Putamen (tissue), 1 donor: Measurements from ENCODE around the gene CDH19.
A peak's percentile ranks its signal among the peaks of the same experiment; 100 is the strongest.

Experiments used
- DNase-seq: peaks from one replicate; pipeline ENCODE4 v3.0.0-alpha.2; 2016; ENCODE audit warnings: low spot score

Gene CDH19, protein sequence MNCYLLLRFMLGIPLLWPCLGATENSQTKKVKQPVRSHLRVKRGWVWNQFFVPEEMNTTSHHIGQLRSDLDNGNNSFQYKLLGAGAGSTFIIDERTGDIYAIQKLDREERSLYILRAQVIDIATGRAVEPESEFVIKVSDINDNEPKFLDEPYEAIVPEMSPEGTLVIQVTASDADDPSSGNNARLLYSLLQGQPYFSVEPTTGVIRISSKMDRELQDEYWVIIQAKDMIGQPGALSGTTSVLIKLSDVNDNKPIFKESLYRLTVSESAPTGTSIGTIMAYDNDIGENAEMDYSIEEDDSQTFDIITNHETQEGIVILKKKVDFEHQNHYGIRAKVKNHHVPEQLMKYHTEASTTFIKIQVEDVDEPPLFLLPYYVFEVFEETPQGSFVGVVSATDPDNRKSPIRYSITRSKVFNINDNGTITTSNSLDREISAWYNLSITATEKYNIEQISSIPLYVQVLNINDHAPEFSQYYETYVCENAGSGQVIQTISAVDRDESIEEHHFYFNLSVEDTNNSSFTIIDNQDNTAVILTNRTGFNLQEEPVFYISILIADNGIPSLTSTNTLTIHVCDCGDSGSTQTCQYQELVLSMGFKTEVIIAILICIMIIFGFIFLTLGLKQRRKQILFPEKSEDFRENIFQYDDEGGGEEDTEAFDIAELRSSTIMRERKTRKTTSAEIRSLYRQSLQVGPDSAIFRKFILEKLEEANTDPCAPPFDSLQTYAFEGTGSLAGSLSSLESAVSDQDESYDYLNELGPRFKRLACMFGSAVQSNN

DNA sequence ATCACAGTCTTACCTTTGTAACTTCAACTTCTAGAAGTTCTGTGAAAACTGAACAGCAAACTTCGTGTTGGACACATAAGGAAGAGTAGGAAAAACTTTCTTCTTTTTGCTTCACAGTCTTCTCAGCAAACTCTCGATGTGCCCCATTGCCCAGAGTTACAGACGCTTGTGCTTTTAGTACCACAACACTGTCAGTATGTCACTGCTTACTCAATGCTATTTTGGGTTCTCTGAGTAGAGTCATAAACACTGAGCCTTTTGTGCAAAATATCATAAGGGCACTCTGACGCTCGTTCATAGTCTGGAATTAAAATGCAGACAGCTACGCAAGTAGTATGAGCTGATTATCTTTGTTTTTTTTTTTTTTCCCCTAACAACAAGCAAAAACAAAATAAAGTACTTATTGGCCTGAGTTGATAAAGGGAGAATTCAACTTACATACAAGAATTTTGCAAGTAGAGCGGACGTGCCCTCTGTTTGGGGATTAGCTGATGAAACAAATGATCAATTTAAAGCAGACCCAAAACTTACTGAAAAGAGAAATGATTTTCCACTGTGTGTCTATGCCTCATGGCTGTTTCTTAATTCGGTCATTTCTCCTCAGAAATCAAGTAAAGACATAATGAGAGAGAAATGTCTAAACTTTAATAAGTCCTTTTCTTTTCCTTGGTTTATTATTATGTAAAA lies at the start of gene CDH19:
CDH19 (minus strand) TSS at position 150 of the 687 bp plus-strand sequence. CDS start 31,886 bp downstream, outside the sequence.
- peak; percentile 87 for DNase-seq

GRCh38 chr18:66647671-66648070 lies 43.8 kb upstream of the CDH19 start:
- no peak for DNase-seq

DNA sequence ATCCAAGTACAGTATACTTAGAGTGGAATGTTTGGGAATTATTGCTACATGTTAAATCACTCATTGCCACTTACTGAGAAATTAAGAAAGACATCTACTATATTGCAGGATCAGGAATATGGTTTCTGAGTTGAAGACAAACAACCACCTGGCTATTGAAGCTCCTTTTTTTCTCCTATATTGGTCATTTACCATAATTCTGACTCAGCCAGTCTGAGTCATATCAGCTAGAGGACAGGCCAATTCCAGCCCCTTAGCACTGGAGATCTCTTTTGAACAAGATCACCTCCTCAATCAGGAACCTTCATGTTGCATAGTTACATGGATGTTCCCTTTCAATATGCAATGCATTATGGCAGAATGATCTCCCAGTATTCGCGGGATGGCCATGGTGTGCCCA lies 42.7 kb upstream of the CDH19 start:
- no peak for DNase-seq

GRCh38 chr18:66645983-66646382 lies 42.1 kb upstream of the CDH19 start:
- no peak for DNase-seq

DNA sequence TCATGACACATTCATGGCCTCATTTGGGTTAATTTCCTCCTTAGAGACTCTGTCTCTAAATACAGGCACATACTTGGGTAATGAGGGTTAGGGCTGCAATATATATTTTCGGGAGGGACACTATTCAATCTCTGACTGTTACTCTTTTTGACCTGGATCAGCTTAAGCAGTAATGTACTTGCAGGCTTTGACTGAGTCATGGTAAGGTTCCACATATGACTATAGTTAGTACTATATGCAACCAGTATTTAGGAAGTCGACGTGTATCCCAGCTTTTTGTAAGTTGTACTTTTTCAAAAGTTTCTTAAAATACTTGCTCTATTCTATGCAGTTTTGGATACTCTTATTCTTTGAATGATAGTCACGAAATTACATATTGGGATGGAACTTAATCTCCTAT lies 37.2 kb upstream of the CDH19 start:
- DNase-seq: no peak

- DNase-seq: no peak
Observed at GRCh38 chr18:66640431-66640830, 36.5 kb upstream of the CDH19 start.

DNA sequence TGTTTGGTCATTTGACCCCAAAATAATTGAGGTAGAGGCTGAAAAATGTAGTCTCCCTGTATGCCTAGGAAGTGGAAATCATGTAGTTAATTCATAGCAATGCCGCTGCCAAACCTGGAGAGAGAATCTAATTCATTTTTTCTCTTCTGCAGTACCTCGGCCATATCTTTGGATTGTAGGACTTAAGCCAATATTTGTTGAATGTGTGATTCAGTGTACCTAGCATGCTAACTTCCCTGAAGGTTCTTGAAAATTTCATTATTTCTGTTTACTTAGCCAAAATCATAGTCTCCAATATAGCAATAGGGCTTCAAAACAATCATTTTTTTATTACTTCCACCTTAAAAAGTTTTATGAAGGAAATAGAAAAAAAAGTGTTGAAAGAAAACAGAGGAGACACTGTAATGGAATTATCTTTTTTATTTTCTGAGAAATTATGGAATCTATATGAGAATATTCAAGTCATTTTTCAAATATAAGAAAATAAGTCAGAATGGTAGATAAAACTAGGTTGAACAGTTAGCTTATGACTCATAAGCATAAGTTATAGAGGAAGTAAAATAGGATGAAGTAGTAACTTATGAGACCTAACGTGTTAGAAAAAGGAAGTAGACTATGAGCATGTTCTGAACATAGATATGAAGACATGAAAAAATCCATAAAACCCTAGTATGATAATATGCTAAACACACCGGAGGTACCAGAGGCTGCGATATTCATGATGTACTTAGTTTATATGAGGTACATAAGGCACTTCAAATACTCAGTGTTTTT lies 35.2 kb upstream of the CDH19 start:
- no peak for DNase-seq

DNA sequence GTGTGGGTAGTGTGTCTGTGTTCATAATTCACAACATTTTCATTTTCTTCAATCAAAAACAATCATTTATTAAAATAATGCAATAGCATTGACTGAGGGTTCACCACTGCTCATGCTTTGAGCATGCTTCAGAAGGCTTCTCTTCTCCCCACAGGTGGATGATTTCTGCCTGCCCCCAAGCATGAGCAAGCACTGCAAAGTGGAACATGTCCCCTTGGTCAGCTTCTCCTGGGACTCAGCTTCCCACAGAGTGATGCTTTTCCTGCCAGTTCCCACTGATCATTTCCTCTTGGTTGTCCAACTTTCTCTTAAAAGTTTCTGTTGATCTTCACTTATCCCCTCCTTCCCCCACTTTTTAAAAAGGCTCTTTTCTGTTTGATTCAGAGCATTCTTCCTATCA lies 31.5 kb upstream of the CDH19 start:
- DNase-seq: no peak

DNA sequence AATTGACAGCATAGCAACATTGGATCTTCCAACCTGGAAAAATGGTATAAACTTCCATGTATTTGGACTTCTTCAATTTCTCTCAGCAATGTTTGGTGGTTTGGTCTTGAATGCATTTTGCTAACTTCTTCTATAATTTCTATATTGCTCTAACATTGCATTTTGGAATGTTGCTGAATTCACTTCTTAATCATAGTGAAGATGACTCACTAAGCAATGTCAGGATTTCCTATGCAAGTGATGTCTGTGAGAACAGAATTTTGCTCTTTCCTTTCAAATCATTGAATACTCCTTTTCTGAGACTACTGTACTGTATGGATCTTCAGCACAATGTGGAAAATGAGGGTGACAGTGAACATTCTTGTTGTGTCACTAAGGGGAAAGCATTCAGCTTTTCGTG lies 28.9 kb upstream of the CDH19 start:
- DNase-seq: no peak

GRCh38 chr18:66630831-66631230 lies 26.9 kb upstream of the CDH19 start:
- no peak for DNase-seq

GRCh38 chr18:66623821-66624220 lies 19.9 kb upstream of the CDH19 start:
- DNase-seq: no peak

GRCh38 chr18:66621816-66622576 lies 18.1 kb upstream of the CDH19 start:
- no peak for DNase-seq

GRCh38 chr18:66616523-66616983 lies 12.7 kb upstream of the CDH19 start:
- DNase-seq: peak; percentile 18

- DNase-seq: no peak
Observed at GRCh38 chr18:66615176-66615575, 11.3 kb upstream of the CDH19 start.

GRCh38 chr18:66607632-66608031 lies 3.7 kb upstream of the CDH19 start:
- no peak for DNase-seq

GRCh38 chr18:66601649-66602048 lies 2.2 kb downstream of the CDH19 start:
- DNase-seq: no peak

GRCh38 chr18:66599190-66599589 lies 4.7 kb downstream of the CDH19 start:
- DNase-seq: no peak

DNA sequence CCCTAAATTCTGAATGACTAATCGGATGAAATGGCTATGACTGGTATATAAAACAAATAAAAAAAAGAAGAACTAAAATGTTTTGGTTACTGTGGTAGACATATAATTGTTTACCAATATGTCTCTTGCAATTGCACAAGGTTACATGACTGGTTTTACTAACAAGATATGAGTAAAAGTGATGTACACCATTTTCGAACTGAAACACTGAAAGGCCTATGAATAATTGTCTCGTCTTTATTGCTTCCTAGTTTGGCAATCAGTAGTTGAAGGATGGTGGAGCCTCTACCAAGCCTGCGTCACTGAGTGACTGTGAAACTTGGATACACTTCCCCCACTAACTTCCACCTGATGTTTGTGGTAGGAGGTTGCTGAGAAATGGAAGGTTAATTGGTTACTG lies 16.5 kb downstream of the CDH19 start:
- no peak for DNase-seq

DNA sequence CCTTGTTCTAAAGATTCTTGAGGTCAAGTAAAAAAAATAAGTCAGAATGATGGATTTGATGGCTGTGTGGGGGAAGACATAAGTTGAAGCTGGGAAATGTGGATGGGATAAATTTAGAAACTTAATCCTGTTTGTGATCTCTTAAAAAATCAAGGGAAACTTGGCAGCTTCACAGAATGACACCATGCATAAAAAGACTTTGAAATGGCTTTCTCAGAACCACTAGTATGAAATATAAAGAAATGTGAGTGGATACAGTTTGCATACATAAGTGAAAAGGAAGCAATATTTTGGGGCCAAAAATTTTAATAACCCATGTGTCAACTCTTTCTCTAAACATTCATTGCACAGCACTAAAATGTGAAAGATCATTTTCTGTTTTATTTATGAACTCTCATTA lies 21.7 kb downstream of the CDH19 start:
- peak; percentile 72 for DNase-seq

DNA sequence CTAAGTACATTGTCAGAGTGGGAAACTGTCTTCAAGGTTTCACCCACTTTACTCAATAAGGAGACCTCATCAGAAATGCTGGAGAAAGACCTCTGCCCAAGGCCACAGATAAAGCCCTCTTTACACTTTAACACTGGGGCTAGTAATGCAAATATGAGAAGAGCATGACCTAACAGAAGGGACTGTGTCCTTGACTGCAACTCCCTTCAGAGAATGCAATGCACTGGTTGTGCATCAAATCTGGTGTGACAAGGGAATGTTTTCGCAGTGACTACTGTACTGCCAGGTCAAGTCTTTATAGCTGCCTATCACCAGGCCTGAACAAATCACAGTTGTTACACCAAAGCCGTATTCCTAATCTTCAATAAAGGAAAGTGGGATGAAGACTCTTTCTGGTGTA lies 28.6 kb downstream of the CDH19 start:
- no peak for DNase-seq

- DNase-seq: peak; percentile 34
Observed at GRCh38 chr18:66571845-66572244, 32.0 kb downstream of the CDH19 start.
